ENCODE data around the gene ARVCF. TPM values are rescaled to one million over a fixed set of nuclear protein-coding genes. Genes with fewer than 3 reads are reported as not detected.
A peak's percentile ranks its signal among the peaks of the same experiment; 100 is the strongest.

The ARVCF gene
- total RNA-seq, 2 experiments from 2014 or later = 0.50 to 0.70 TPM

DNA sequence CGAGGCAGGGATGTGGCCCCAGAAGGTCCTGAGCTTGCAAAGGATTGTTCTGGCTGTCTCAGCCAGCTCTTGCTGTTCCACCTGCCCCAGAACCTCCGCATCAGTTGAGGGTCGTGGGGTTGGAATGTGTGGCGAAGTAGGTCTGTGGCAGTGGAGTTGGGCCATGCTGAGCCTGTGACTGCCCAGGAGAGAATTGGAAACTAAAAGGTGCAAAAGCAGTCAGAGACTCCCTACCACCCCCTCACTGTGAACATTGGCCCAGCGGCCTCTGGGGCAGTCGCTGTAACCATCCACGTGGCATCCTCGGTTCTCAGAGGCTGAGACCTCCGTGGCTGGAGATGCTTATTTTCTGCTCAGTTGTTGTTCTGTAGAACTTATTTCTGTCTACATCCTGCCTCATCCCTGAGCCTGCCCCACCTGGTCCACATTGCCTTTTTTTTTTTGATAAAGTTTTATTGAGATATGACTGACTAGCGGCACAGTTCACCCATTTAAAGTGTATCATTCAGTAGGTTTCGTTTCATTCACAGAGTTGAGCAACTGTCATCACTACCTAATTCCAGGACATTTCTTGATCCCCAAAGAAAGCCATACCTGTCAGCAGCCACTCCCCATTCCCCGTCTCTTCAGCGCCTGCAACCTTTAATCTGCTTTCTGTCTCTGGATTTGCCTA lies 41.1 kb upstream of the ARVCF start:
- H3K9me3 Mint-ChIP-seq (ENCODE audit: low read depth) = no peaks in the 10 kb centered on the region
- ATAC-seq (no peak), DNase-seq (no peak)
- peaks cover 14% of the 10 kb centered on the region for H3K4me1 Mint-ChIP-seq
- H3K36me3 Mint-ChIP-seq = peaks cover 17% of the 10 kb centered on the region
- H3K27ac Mint-ChIP-seq = no peak overlapping the region
- CTCF ChIA-PET = interaction anchor here (0.6 kb wide), 1 partner anchor 10 kb away, joined by 4 read pairs; no protein-coding TSS in a partner anchor
- H3K4me3 Mint-ChIP-seq = no peak overlapping the region
- no peaks in the 10 kb centered on the region for H3K27me3 Mint-ChIP-seq

GRCh38 chr22:20056696-20057386 lies 40.2 kb upstream of the ARVCF start:
- ATAC-seq (no peak), DNase-seq (no peak)
- no peak overlapping the region for H3K4me3 Mint-ChIP-seq
- H3K9me3 Mint-ChIP-seq (ENCODE audit: low read depth) = no peaks in the 10 kb centered on the region
- H3K36me3 Mint-ChIP-seq = peaks cover 17% of the 10 kb centered on the region
- no peak overlapping the region for H3K27ac Mint-ChIP-seq
- H3K4me1 Mint-ChIP-seq = peaks cover 14% of the 10 kb centered on the region
- CTCF ChIA-PET = interaction anchor here (0.6 kb wide), 1 partner anchor 10 kb away, joined by 4 read pairs; no protein-coding TSS in a partner anchor
- H3K27me3 Mint-ChIP-seq = no peaks in the 10 kb centered on the region

DNA sequence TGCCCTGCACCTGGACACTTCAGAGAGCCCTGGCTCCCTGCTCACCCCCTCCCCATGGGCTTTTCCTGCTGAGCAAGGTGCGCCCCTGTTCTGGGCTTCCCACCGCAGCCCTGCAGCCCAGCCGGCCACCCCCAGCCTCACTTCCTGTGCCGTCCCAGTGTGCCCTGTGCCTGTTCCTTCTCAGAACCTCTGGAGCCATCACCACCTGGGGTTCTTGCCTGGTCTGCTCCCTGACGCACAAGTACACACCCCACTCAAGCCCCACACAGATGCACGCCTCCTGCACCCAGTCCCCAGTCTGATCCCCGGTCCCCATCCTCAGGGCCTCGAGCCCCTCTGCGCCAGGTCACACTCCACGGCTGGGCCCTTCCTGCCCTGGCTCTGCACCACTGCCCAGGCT lies 39.5 kb upstream of the ARVCF start:
- no peak overlapping the region for H3K4me3 Mint-ChIP-seq
- no peak overlapping the region for H3K27ac Mint-ChIP-seq
- H3K27me3 Mint-ChIP-seq = no peaks in the 10 kb centered on the region
- no peaks in the 10 kb centered on the region for H3K9me3 Mint-ChIP-seq (ENCODE audit: low read depth)
- CTCF ChIA-PET = no interaction called here
- peaks cover 17% of the 10 kb centered on the region for H3K36me3 Mint-ChIP-seq
- DNase-seq (no peak), ATAC-seq (no peak)
- H3K4me1 Mint-ChIP-seq = peaks cover 14% of the 10 kb centered on the region

DNA sequence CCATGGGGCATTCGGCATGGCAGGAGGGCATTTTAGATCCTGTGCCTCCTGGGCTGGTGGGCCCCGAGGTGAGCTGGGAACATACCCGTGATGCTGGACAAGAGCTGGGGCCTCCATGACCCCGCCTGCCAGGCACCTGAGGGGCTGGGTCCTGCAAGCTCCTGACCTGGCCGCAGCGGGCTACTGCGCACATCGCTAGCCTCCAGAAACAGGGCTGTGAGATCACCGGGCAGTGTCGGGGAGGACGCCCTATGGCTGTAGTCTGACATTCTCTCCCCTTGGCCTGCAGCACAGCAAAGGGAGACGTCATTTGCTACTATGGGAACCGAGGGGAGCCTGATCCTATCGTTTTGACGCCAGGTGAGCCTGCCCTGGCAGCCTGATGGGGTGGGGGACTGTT lies 39.0 kb upstream of the ARVCF start:
- DNase-seq (no peak), ATAC-seq (no peak)
- Mint-ChIP-seq H3K27ac (no peak overlapping the region), H3K27me3 (no peaks in the 10 kb centered on the region), H3K4me1 (peaks cover 12% of the 10 kb centered on the region), H3K36me3 (peaks cover 18% of the 10 kb centered on the region), H3K4me3 (no peak overlapping the region), H3K9me3 (ENCODE audit: low read depth) (no peaks in the 10 kb centered on the region)
- CTCF ChIA-PET = no interaction called here

GRCh38 chr22:20055144-20055543 lies 38.5 kb upstream of the ARVCF start:
- peaks cover 19% of the 10 kb centered on the region for H3K36me3 Mint-ChIP-seq
- H3K9me3 Mint-ChIP-seq (ENCODE audit: low read depth) = no peaks in the 10 kb centered on the region
- CTCF ChIA-PET = no interaction called here
- no peak overlapping the region for H3K27ac Mint-ChIP-seq
- peaks cover 12% of the 10 kb centered on the region for H3K4me1 Mint-ChIP-seq
- no peaks in the 10 kb centered on the region for H3K27me3 Mint-ChIP-seq
- H3K4me3 Mint-ChIP-seq = no peak overlapping the region
- DNase-seq (no peak), ATAC-seq (no peak)

DNA sequence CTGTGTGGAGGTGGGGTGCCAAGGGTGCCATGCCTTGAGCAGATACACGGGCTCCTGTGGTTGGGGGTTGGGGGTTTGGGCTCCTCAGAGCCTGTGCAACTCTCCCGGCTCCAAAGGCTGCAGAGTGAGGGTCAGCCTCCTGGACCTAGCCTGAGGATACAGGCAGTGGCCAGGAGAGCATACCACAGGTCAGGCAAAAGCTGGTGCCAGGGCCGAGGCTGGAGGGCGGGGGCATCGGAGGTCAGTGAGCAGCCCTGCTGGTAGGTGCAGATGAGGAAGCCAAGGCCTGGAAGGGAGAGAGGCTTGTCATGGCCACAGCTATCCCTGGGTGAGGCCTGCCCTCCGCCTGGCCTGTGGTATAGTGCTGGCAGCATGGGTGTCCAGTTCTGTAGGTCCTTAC lies 37.9 kb upstream of the ARVCF start:
- no peak for ATAC-seq
- H3K27ac Mint-ChIP-seq = no peak overlapping the region
- CTCF ChIA-PET = no interaction called here
- no peak for DNase-seq
- H3K27me3 Mint-ChIP-seq = no peaks in the 10 kb centered on the region
- peaks cover 10% of the 10 kb centered on the region for H3K4me1 Mint-ChIP-seq
- peaks cover 24% of the 10 kb centered on the region for H3K36me3 Mint-ChIP-seq
- no peaks in the 10 kb centered on the region for H3K9me3 Mint-ChIP-seq (ENCODE audit: low read depth)
- H3K4me3 Mint-ChIP-seq = no peak overlapping the region

- CTCF ChIA-PET = no interaction called here
- no peak for ATAC-seq
- Mint-ChIP-seq H3K9me3 (ENCODE audit: low read depth) (peaks cover 2% of the 10 kb centered on the region), H3K4me1 (peaks cover 5% of the 10 kb centered on the region), H3K4me3 (no peak overlapping the region), H3K27me3 (no peaks in the 10 kb centered on the region), H3K36me3 (peaks cover 26% of the 10 kb centered on the region), H3K27ac (peak overlapping the region; percentile 43)
- DNase-seq = no peak
Observed at GRCh38 chr22:20054034-20054427, 37.4 kb upstream of the ARVCF start.

DNA sequence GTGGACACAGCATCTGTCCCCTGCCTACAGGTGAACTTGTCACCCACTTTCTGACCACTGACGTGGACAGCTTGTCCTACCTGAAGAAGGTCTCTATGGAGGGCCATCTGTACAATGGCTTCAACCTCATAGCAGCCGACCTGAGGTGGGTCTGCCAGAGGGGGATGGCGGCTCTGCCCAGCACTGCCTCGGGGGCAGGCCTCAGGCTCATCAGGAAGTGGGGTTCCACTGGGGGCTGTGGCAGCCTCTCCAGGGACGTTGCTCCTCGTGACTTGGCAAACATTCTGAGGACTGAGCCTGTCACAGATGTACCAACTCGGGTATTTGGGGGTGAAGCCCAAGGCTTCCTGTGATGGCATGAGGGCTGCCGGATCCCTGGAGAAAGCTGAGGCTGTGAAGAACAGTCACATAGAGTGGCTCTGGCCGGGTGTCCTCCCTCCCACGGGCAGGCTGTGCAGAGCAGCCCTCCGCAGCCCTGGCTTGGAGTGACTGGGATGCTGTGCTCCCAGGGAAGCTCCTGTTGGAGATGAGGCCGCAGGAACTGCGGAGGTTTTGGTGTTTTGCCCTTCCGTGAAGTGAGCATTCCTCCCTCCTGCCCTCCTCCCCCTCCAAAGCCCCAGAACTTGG lies 36.9 kb upstream of the ARVCF start:
- CTCF ChIA-PET = no interaction called here
- peaks cover 3% of the 10 kb centered on the region for H3K9me3 Mint-ChIP-seq (ENCODE audit: low read depth)
- DNase-seq = no peak
- no peak for ATAC-seq
- H3K4me1 Mint-ChIP-seq = no peaks in the 10 kb centered on the region
- peaks cover 26% of the 10 kb centered on the region for H3K36me3 Mint-ChIP-seq
- H3K4me3 Mint-ChIP-seq = no peak overlapping the region
- H3K27me3 Mint-ChIP-seq = no peaks in the 10 kb centered on the region
- no peak overlapping the region for H3K27ac Mint-ChIP-seq

GRCh38 chr22:20052309-20053259 lies 36.0 kb upstream of the ARVCF start:
- CTCF ChIA-PET = no interaction called here
- peaks cover 6% of the 10 kb centered on the region for H3K9me3 Mint-ChIP-seq (ENCODE audit: low read depth)
- no peak overlapping the region for H3K27ac Mint-ChIP-seq
- ATAC-seq (no peak), DNase-seq (no peak)
- H3K36me3 Mint-ChIP-seq = peaks cover 30% of the 10 kb centered on the region
- no peak overlapping the region for H3K4me3 Mint-ChIP-seq
- no peaks in the 10 kb centered on the region for H3K4me1 Mint-ChIP-seq
- H3K27me3 Mint-ChIP-seq = no peaks in the 10 kb centered on the region

DNA sequence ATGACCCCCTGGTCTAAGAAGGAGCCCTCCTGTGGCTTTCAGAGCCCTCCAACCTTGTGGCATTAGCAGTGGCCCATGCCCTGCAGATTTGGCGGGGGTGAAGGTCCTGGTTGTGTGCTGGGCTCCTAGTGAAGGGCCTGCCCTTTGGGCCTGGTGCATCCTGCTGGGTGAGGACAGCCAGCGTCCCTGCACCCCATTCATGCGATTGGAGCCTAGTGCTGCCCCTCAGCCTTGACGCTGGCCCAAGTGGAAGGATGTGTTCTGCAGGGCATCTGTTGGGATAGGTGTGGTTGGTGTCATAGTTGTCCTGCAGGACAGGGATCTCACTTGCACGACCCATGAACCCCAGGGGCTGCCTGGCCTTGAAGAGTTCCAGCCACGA lies 35.3 kb upstream of the ARVCF start:
- peaks cover 6% of the 10 kb centered on the region for H3K9me3 Mint-ChIP-seq (ENCODE audit: low read depth)
- CTCF ChIA-PET = no interaction called here
- no peaks in the 10 kb centered on the region for H3K27me3 Mint-ChIP-seq

GRCh38 chr22:20046730-20047129 lies 30.1 kb upstream of the ARVCF start:
- Mint-ChIP-seq H3K27ac (no peak overlapping the region), H3K9me3 (ENCODE audit: low read depth) (peaks cover 8% of the 10 kb centered on the region)
- CTCF ChIA-PET = interaction anchor here (1.1 to 1.8 kb wide), 2 partner anchors 25 to 74 kb away, joined by 3 read pairs; partner anchors contain the start of gene TANGO2

More for the DNA sequence above, 35.3 kb upstream of the ARVCF start:
- DNase-seq (no peak), ATAC-seq (no peak)
- no peaks in the 10 kb centered on the region for H3K4me1 Mint-ChIP-seq
- H3K36me3 Mint-ChIP-seq = peaks cover 35% of the 10 kb centered on the region
- no peak overlapping the region for H3K4me3 Mint-ChIP-seq
- H3K27ac Mint-ChIP-seq = no peak overlapping the region

GRCh38 chr22:20044495-20045151 lies 28.0 kb upstream of the ARVCF start:
- CTCF ChIA-PET = interaction anchor here (0.7 kb wide), 1 partner anchor 132 kb away, joined by 3 read pairs; no protein-coding TSS in a partner anchor
- H3K36me3 Mint-ChIP-seq = peaks cover 39% of the 10 kb centered on the region
- no peaks in the 10 kb centered on the region for H3K27me3 Mint-ChIP-seq
- no peak for ATAC-seq
- H3K4me3 Mint-ChIP-seq = no peak overlapping the region
- peaks cover 1% of the 10 kb centered on the region for H3K4me1 Mint-ChIP-seq
- peaks cover 8% of the 10 kb centered on the region for H3K9me3 Mint-ChIP-seq (ENCODE audit: low read depth)
- DNase-seq = no peak
- no peak overlapping the region for H3K27ac Mint-ChIP-seq

More at GRCh38 chr22:20046730-20047129, 30.1 kb upstream of the ARVCF start:
- H3K36me3 Mint-ChIP-seq = peaks cover 45% of the 10 kb centered on the region
- H3K4me1 Mint-ChIP-seq = peaks cover 1% of the 10 kb centered on the region
- no peak overlapping the region for H3K4me3 Mint-ChIP-seq
- no peak for ATAC-seq
- no peaks in the 10 kb centered on the region for H3K27me3 Mint-ChIP-seq
- no peak for DNase-seq

GRCh38 chr22:20043997-20044342 lies 27.3 kb upstream of the ARVCF start:
- Mint-ChIP-seq H3K4me1 (peaks cover 1% of the 10 kb centered on the region), H3K27ac (no peak overlapping the region), H3K9me3 (ENCODE audit: low read depth) (peaks cover 5% of the 10 kb centered on the region), H3K4me3 (no peak overlapping the region), H3K36me3 (peaks cover 37% of the 10 kb centered on the region), H3K27me3 (no peaks in the 10 kb centered on the region)
- CTCF ChIA-PET = no interaction called here
- DNase-seq (no peak), ATAC-seq (no peak)
